BJ (cell line): ENCODE data around the gene HOXB3. TPM values are rescaled to one million over a fixed set of nuclear protein-coding genes. Genes with fewer than 3 reads are reported as not detected.

ENCODE experiments used
- CTCF ChIA-PET: fragments of 350-600 bp; formaldehyde crosslinking; extraction: SDS; loops from one replicate; lab custom pipeline; 2021; ENCODE audit warnings: antibody characterized with exemption, inconsistent platforms; lab: Yijun Ruan, JAX
- POLR2A ChIA-PET: fragments of 300-600 bp; sonication (Branson Sonifier 250); formaldehyde crosslinking; extraction: SDS; loops from one replicate; lab custom pipeline; 2021; ENCODE audit warnings: antibody characterized with exemption; lab: Charles Lee
- DNase-seq: peaks from one replicate; pipeline ENCODE4 v3.0.0-alpha.2; 2011; ENCODE audit warnings: low read depth
- H3K27me3 ChIP-seq: 2 replicates; pipeline ENCODE4 v1.6.0; 2011; ENCODE audit warnings: low read length; ENCODE audit not compliant: control insufficient read depth, insufficient read depth
- H3K36me3 ChIP-seq: 2 replicates; pipeline ENCODE4 v1.5.1; 2011; ENCODE audit warnings: low read length; ENCODE audit not compliant: control insufficient read depth, insufficient read depth
- H3K4me3 ChIP-seq: 2 replicates; pipeline ENCODE4 v1.5.1; 2011; ENCODE audit warnings: low read depth, mild to moderate bottlenecking, control low read depth, low read length
- CTCF ChIP-seq: IDR thresholded peaks from 2 replicates; pipeline ENCODE4 v1.5.1; 2011; ENCODE audit warnings: low read depth, mild to moderate bottlenecking, control low read depth, inconsistent platforms, low read length, moderate library complexity; ENCODE audit not compliant: insufficient read depth
- polyA plus RNA-seq: library from polyadenylated mRNA; depleted of rRNA; stranded (reverse); fragments of >200 nt; gene quantifications from 2 replicates; pipeline ENCODE4 v1.2.3, GENCODE V29; 2011

The HOXB3 gene
- polyA plus RNA-seq, 1 experiment = not detected

GRCh38 chr17:48599354-48599753, 9.3 kb upstream of the HOXB3 start:
- H3K4me3 ChIP-seq = no peak overlapping the region
- DNase-seq = no peak
- CTCF ChIA-PET = no interaction called here
- H3K27me3 ChIP-seq = peaks cover 95% of the 10 kb centered on the region
- TF ChIP-seq CTCF = no peak
- POLR2A ChIA-PET = no interaction called here
- H3K36me3 ChIP-seq = no peaks in the 10 kb centered on the region

- POLR2A ChIA-PET = no interaction called here
- DNase-seq = no peak
- Histone ChIP-seq H3K4me3 (no peak overlapping the region), H3K36me3 (no peaks in the 10 kb centered on the region), H3K27me3 (peaks cover 94% of the 10 kb centered on the region)
- CTCF ChIA-PET = no interaction called here
- no peak for TF ChIP-seq CTCF
Measured at GRCh38 chr17:48598736-48599135, 8.7 kb upstream of the HOXB3 start.

- DNase-seq = no peak
- ChIA-PET CTCF (no interaction called here), POLR2A (no interaction called here)
- peaks cover 92% of the 10 kb centered on the region for H3K27me3 ChIP-seq
- H3K36me3 ChIP-seq = no peaks in the 10 kb centered on the region
- no peak for TF ChIP-seq CTCF
- no peak overlapping the region for H3K4me3 ChIP-seq
Measured at GRCh38 chr17:48597778-48598631, 8.0 kb upstream of the HOXB3 start.

- Histone ChIP-seq H3K4me3 (no peak overlapping the region), H3K27me3 (peaks cover 91% of the 10 kb centered on the region), H3K36me3 (no peaks in the 10 kb centered on the region)
- ChIA-PET CTCF (no interaction called here), POLR2A (no interaction called here)
- DNase-seq = no peak
- no peak for TF ChIP-seq CTCF
Measured at GRCh38 chr17:48597528-48597777, 7.4 kb upstream of the HOXB3 start.

GRCh38 chr17:48596735-48597527, 6.9 kb upstream of the HOXB3 start:
- POLR2A ChIA-PET = no interaction called here
- peaks cover 90% of the 10 kb centered on the region for H3K27me3 ChIP-seq
- H3K36me3 ChIP-seq = no peaks in the 10 kb centered on the region
- H3K4me3 ChIP-seq = no peak overlapping the region
- CTCF ChIA-PET = interaction anchor here (1.2 kb wide), 1 partner anchor 261 kb away, joined by 6 read pairs; no protein-coding TSS in a partner anchor
- TF ChIP-seq CTCF = no peak
- DNase-seq = no peak
